Testis (tissue), 2 donors: ENCODE data around the gene SH3GL3.

Experiments
- CTCF ChIP-seq, 3 experiments: fragments of 450-650 bp in 2 of 3; fragments of 200-600 bp in 1 of 3; sonication (generic) in 1 of 3; IDR thresholded peaks; one replicate each; pipeline ENCODE4 v1.5.1; 2016 to 2019; ENCODE audit warnings: antibody characterized with exemption in 3 of 3, mild to moderate bottlenecking in 2 of 3, moderate library complexity in 1 of 3
- POLR2A ChIP-seq: fragments of 450-650 bp; IDR thresholded peaks from one replicate; pipeline ENCODE4 v1.6.1; 2017; ENCODE audit warnings: antibody characterized with exemption, mild to moderate bottlenecking, moderate library complexity

GRCh38 chr15:83470887-83471286, 23.7 kb downstream of the SH3GL3 start:
- no peak for TF ChIP-seq CTCF (IDR thresholded peaks at IDR 0.05)
- no peak for TF ChIP-seq POLR2A
